ENCODE data around the gene TXNRD2. TPM values are rescaled to one million over a fixed set of nuclear protein-coding genes. Genes with fewer than 3 reads are reported as not detected.

TXNRD2 gene
- polyA plus RNA-seq, 1 donor from 2014 or later: 17.3 TPM

DNA sequence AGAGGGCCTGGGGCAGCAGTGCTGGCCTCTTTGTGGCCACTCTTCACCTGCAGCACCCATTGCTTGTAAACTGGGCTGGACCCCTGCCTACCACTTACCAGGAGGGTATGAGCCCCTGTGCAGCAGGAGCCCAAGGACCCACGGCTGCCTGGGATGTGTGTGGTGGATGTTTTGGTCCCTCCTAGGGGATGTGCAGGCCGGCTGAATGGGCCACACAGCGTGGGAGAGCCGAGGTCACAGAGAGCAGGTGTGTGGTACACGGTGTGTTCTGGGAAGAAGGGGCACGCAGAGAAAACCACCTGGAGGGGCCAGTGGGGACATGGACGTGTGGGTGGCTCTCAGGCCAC, 67.7 kb downstream of the TXNRD2 start:
- Mint-ChIP-seq H3K27ac (no peak overlapping the region), H3K4me3 (no peak overlapping the region), H3K27me3 (no peaks in the 10 kb centered on the region), H3K9me3 (no peaks in the 10 kb centered on the region), H3K4me1 (no peaks in the 10 kb centered on the region), H3K36me3 (peaks cover 1% of the 10 kb centered on the region)

DNA sequence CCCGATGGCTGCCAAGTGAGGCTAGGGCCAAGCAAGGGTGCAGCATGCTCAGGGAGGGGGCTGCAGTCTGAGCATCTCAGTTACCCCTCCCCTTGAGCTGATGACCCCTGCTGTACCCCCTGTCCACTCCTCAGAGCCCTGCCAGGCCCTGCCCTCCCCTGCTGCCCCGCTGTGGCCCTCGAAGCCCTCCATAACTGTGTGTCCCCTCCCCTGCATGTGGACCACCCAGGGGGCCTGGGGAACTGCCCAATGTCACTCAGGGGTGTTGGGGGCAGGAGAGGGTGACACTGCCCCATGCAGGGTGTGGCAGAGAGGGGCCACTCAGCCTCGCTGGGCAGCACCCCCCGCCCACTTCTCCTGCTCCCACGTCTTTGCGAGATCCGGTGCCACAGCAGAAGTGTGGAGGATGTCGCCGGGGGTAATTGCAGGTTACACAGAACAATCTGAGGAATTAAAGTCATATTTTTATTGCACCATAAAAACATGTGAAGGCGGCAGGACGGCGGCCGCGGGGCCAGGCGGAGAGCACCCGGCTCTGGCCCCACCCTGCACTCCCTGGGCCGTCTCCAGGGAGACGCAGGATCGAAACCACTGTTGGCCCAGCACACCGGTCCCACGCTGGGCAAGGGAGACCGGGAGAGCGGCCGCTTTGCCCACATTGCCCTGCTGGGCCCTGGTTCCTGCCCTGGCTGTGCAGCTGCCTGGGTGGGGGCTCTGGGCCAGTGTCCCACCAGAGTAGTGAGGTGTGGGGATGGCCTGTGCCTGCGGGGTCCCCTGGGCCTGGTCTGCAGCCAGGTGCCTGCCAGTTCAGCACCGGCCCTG, 68.3 kb downstream of the TXNRD2 start:
- no peaks in the 10 kb centered on the region for H3K4me1 Mint-ChIP-seq
- no peaks in the 10 kb centered on the region for H3K36me3 Mint-ChIP-seq
- H3K27me3 Mint-ChIP-seq: no peaks in the 10 kb centered on the region
- H3K27ac Mint-ChIP-seq: no peak overlapping the region
- H3K4me3 Mint-ChIP-seq: no peak overlapping the region
- no peaks in the 10 kb centered on the region for H3K9me3 Mint-ChIP-seq

DNA sequence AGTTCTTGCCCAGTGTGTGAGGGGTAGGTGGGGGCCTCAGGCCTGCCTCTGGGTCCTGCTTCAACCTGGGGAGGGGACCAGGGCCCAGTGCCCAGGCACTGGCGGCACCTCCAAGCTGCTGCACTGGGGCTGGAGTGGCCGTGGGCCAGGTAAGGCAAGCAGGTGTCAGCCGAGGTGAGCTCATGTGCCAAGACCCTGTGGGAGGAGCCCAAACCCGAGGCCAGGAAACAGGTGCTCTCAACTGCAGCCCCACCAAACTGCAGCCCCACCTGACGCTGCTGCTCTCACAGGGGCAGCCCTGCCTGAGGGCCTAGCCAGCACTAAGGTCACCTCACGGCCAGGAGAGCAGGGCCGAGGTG, 68.9 kb downstream of the TXNRD2 start:
- H3K4me3 Mint-ChIP-seq: no peak overlapping the region
- no peaks in the 10 kb centered on the region for H3K36me3 Mint-ChIP-seq
- no peaks in the 10 kb centered on the region for H3K9me3 Mint-ChIP-seq
- no peaks in the 10 kb centered on the region for H3K27me3 Mint-ChIP-seq
- H3K27ac Mint-ChIP-seq: no peak overlapping the region
- no peaks in the 10 kb centered on the region for H3K4me1 Mint-ChIP-seq

DNA sequence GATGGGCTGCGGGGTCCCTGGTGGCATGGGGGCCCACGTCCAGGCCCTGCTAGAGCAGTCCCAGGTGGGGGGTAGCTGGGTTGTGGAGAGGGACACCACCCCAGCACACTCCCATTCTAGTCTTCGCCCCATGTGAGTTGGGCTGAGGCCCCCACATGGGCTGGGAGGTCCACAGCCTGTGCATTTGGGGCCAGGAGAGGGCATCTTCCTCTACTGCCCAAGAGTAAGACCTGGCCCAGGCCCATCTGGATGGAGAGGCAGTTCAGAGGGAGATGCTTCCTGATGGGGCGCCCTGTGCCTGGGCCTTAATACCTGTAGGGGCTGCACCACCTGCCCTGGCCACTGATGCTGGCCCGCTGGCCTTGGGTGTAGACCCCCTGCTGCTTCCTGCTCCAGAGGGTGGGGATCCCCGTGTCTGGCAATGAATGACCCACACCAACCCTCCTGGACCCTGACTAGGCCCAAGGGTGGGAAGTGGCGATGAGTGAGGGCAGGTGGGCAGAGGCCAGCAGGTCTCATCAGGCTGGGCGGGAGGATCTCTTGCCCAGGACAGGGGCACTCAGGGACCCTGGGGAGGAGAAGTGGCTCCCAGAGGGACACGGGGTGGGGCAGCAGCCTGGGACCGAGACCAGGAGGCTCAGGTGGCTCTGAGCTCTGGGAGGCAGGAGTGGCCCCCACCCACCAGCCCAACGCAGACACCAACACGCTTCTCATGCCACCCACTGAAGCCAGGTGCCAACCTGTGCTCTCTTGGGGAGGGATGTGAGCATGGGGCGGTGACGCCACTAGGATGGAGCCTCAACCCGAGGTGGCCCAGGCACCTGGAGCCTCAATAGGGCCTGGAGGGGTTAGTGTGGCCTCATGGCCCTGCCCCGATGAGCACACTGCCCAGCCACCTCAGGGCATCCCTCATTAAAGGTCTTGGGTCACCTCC, 69.5 kb downstream of the TXNRD2 start:
- Mint-ChIP-seq H3K9me3 (no peaks in the 10 kb centered on the region), H3K27me3 (no peaks in the 10 kb centered on the region), H3K27ac (no peak overlapping the region), H3K4me3 (no peak overlapping the region), H3K4me1 (no peaks in the 10 kb centered on the region), H3K36me3 (no peaks in the 10 kb centered on the region)

DNA sequence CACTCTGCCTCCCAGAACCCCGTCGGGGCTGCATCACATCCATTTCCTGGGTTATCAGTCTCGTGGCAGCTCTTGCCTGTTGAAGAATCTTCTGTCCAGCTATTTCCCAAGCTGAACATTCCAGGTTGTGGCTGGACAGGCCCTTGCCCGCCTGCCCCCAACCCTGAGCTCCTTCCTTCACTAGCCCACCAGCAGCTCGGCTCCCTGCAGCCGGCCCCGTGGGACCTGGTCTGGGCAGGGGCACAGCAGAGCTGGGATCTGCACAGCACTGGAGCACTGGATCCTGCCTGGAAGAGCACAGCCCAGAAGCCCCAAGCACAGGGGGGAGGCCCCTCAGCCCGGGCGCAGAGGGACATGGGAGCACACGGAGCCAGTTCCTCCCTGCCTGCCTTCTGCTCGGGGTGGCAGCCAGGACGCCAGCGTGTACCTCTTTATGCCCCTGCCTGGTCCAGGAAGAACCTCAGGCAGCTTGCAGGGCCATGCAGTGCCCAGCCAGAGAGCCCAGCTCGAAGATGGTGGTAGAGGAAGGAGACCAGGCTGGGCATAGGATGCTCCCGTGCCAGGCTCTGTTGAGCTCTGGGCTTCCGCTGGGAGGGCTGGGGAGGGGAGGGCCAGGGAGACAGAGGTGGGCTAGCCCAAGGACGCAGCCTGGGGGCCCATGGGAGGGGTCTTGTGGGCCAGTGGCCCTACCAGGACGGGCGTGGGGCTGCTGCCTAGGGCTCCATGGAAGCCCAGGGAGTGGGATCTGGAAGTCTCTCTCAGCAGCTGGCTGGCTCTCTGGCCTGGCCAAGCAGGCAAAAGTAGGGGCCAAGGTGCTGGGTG, 70.4 kb downstream of the TXNRD2 start:
- Mint-ChIP-seq H3K9me3 (no peaks in the 10 kb centered on the region), H3K4me1 (no peaks in the 10 kb centered on the region), H3K27ac (no peak overlapping the region), H3K27me3 (no peaks in the 10 kb centered on the region), H3K36me3 (no peaks in the 10 kb centered on the region), H3K4me3 (no peak overlapping the region)

DNA sequence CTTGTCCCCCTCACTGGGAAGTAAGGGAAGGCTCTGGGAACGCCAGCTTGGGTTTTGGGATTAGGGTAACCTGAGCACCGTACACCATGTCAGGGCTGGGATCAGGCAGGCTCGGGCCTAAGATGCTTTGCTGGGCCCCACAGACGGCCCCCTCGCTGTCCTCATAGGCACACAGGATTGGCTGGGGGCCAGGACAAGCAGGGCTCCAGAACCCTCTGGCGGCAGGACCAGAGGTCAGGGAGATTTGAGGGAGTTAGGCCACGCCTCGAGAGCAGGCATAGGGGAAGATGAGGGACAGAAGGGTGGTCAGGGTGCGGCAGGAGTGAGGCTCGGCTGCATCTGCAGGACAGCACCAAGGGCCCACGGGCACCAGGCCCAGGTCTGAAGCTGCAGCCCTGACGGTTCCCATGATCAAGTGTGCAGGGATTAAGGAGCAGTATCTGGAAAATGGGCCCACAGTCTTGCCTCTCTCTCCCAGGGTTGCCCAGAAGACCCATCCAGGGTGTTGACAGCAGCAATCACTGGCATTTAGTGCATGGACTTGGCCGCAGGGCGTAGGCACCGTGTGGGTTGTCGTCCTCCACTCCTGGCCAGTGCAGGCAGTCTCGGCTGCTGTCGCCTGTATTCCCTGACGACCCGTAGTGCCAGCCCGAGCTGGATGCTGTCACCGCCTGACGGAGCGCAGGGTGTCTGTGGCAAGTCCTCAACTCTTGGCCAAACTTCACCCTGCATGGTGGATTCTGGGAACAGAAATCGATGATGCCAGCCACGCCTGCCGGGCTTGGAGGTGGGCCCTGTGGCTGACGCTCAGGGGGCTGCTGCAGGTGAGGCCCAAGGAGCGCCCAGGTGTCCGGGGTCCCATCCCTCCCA, 71.2 kb downstream of the TXNRD2 start:
- no peaks in the 10 kb centered on the region for H3K36me3 Mint-ChIP-seq
- no peaks in the 10 kb centered on the region for H3K9me3 Mint-ChIP-seq
- H3K27ac Mint-ChIP-seq: peak overlapping the region in 1 of 3 donors; percentile 31
- H3K4me3 Mint-ChIP-seq: no peak overlapping the region
- H3K27me3 Mint-ChIP-seq: no peaks in the 10 kb centered on the region
- no peaks in the 10 kb centered on the region for H3K4me1 Mint-ChIP-seq

DNA sequence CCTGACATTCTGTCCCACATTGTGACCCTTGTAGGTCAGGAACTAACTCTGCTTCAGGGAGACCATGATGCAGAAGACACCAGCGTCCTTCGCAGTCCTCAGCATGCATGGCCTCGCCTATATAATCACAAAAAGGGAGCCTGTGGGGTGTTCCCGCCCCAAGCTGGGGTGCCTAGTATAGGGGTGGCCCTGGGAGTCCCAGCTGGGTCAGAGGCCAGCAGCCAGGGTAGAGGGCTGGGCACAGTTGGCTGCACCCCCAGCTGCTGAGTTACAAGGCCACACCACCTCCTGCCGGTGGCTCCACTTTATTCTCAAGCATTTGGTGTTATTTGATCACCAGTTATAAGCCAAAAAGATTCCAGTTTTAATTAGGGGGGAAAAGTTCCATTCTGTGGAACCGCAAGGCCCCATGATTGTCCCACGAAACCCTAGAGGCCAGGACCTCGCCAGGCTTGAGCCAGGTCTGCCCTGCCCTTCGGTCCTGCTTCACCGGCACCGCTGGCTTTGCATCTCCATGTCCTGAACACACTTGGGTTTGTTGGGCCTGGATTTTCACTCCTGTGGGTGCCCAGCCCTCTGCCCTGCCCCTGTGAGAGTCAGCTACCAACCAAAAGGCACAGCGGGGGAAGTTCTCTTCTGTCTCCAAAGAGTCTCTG, 72.0 kb downstream of the TXNRD2 start:
- H3K36me3 Mint-ChIP-seq: no peaks in the 10 kb centered on the region
- no peaks in the 10 kb centered on the region for H3K4me1 Mint-ChIP-seq
- no peak overlapping the region for H3K27ac Mint-ChIP-seq
- no peaks in the 10 kb centered on the region for H3K27me3 Mint-ChIP-seq
- no peak overlapping the region for H3K4me3 Mint-ChIP-seq
- no peaks in the 10 kb centered on the region for H3K9me3 Mint-ChIP-seq

DNA sequence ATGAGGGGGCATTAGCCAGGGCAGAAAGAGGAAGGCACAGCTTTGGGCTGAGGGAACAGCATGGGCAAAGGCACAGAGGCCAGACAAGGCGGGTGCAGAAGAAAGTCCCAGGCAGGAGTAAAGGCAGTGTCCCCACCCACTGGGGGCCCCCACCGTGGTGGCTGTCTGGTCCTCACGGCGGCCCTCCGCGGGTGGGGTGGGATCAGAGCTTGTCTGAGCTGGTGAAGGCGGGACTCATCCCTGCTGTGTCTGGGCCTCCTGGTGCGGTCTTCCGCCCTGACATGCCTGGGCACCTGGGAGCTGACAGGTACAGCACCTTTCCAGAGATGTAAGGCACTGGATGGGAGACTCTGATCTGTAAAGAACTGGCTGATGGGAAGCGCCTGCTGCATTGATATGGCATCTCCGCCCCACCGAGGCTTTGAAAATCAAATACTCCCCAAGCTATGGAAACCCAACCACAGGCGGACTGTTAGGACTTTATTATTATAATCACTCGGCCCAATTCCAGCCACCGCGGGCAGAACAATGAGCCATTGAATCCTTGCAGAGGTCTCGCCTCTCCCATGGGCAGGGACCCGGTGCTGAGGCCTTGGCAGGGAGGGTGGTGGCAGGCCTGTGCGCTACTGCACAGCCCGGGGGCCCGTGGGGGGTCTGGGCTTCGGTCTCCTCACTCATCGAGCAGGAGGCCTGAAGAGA, 72.7 kb downstream of the TXNRD2 start:
- H3K4me3 Mint-ChIP-seq: no peak overlapping the region
- H3K27ac Mint-ChIP-seq: no peak overlapping the region
- no peaks in the 10 kb centered on the region for H3K4me1 Mint-ChIP-seq
- no peaks in the 10 kb centered on the region for H3K36me3 Mint-ChIP-seq
- H3K9me3 Mint-ChIP-seq: no peaks in the 10 kb centered on the region
- no peaks in the 10 kb centered on the region for H3K27me3 Mint-ChIP-seq

DNA sequence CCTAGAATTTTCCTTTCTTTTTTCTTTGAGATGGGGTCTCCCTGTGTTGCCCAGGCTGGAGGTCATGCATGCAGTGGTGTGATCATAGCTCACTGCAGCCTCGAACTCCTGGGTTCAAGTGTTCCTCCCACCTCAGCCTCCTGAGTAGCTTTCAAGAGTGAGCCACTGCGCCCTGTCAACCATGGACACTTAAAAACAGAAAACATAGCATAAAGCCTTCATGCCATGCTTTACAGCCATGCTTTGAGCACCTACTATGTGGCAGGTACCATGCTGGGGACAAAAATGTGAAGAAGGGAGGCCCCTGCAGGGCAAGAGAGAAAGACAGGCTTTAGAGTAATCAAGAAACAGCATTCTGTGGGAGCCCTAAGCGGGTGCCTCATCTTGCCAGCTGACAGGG, 73.3 kb downstream of the TXNRD2 start:
- Mint-ChIP-seq H3K4me1 (no peaks in the 10 kb centered on the region), H3K36me3 (peaks cover 2% of the 10 kb centered on the region), H3K27ac (peak overlapping the region in 1 of 3 donors; percentile 31), H3K4me3 (no peak overlapping the region), H3K27me3 (no peaks in the 10 kb centered on the region), H3K9me3 (no peaks in the 10 kb centered on the region)

DNA sequence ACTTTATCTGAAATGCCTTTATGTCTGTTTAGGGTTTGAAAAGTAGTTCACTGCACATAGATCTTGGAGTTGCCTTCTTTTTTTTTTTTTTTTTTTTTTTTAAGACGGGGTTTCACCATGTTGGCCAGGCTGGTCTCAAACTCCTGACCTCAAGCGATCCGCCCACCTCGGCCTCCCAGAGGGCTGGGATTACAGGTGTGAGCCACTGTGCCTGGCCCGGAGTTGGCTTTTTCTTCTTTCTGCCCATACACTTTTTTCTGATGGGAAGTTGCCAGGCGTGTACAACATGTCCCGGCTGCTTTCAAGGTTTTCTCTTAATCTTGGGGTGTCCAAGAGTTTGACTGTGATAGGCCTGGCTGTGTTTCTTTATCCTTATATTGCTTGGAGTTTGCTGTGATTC, 74.0 kb downstream of the TXNRD2 start:
- no peaks in the 10 kb centered on the region for H3K27me3 Mint-ChIP-seq
- H3K9me3 Mint-ChIP-seq: no peaks in the 10 kb centered on the region
- H3K27ac Mint-ChIP-seq: peak overlapping the region in 1 of 3 donors; percentile 31
- H3K4me1 Mint-ChIP-seq: no peaks in the 10 kb centered on the region
- peaks cover 3% of the 10 kb centered on the region for H3K36me3 Mint-ChIP-seq
- no peak overlapping the region for H3K4me3 Mint-ChIP-seq

DNA sequence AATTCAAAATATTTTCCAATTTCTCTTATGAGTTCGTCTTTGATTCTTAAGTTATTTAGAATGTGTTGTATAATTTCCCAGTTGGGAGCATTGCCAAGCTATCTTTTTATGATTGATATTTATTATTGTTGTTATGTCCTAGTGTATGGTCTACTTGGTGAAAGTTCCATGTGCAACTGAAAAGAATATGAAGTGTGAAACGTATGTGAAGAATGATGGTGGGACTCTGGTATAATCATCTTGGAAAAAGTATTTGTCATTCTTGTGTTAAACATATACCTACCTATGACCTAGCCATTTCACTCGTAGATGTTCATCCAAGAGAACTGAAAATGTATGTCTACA, 75.0 kb downstream of the TXNRD2 start:
- Mint-ChIP-seq H3K27ac (peak overlapping the region in 1 of 3 donors; percentile 10), H3K27me3 (no peaks in the 10 kb centered on the region), H3K4me1 (no peaks in the 10 kb centered on the region), H3K4me3 (no peak overlapping the region), H3K36me3 (peaks cover 3% of the 10 kb centered on the region), H3K9me3 (no peaks in the 10 kb centered on the region)

DNA sequence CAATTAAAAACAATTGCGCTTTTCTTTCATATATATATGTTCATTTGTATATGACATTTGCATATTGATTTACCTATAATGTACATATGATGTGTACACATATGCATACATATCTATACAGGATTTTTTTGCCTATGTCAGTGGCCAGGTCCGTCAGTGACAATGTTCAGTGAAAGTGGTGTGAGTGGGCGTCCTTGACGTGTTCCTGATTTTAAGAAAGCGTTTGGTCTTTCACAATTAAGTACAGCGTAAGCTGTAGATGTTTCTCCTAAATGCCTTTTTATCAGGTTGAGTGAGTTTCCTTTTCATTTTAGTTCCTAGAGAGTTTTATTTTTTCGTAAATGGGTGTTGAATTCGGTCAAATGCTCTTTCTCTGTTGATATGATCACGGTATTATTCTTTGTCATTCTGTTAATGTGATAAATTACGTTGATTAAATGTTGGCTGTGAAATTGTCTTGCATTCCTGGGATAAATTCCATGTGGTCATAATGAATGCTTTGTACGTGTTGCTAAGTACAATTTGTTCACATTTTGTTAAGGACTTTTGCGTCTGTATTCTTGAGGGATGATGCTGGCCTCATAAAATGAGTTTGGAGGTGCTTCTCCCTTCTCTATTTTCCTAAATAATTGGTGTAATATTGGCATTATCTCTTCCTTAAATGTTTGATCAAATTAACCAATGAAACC, 76.3 kb downstream of the TXNRD2 start:
- Mint-ChIP-seq H3K4me3 (no peak overlapping the region), H3K36me3 (peaks cover 5% of the 10 kb centered on the region), H3K27me3 (no peaks in the 10 kb centered on the region), H3K9me3 (no peaks in the 10 kb centered on the region), H3K27ac (no peak overlapping the region), H3K4me1 (no peaks in the 10 kb centered on the region)

DNA sequence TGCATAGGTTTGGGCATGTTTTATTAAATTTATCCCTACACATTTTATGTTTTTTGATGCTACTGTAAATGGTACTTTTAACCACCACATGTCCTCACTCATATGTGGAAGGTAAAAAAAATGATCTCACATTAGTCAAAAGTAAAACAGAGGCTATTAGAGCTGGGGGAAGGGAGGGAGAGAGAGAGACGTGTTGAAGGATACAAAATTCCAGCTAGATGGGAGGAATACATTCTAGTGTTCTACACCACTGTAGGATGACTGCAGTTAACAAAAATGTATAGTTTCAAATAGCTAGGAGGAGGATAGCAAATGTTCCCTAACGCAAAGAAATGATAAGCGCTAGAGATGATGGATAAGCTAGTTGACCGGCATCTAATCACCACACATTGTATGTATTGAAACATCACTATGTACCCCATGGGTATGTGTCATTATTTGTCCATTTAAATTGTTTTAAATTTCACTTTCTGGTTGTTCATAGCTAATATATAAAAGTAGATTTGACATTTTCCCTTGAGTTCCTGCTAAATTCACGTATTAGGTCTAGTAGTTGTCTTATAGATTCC, 77.0 kb downstream of the TXNRD2 start:
- H3K27ac Mint-ChIP-seq: no peak overlapping the region
- H3K36me3 Mint-ChIP-seq: peaks cover 6% of the 10 kb centered on the region
- peaks cover 0 to under 1% (median 0%) of the 10 kb centered on the region in 3 donors for H3K4me1 Mint-ChIP-seq
- no peaks in the 10 kb centered on the region for H3K27me3 Mint-ChIP-seq
- H3K9me3 Mint-ChIP-seq: no peaks in the 10 kb centered on the region
- no peak overlapping the region for H3K4me3 Mint-ChIP-seq
